Fibroblast of lung (primary cell): ENCODE measurements around the gene MFAP4. TPM values are rescaled to one million over a fixed set of nuclear protein-coding genes. Genes with fewer than 3 reads are reported as not detected.

Experiments used
- DNase-seq, 2 donors: peaks; one replicate each; pipeline versions ENCODE4 v3.0.0 to v3.0.0-alpha.2; 2010; ENCODE audit warnings: low read depth in 2 of 2
- H2AFZ ChIP-seq: 2 replicates; pipeline ENCODE4 v1.5.1; 2012; ENCODE audit warnings: low read length, control low read depth, inconsistent platforms
- H3K27ac ChIP-seq: 2 replicates; pipeline ENCODE4 v1.5.1; 2011; ENCODE audit warnings: low read length, control low read depth; ENCODE audit not compliant: insufficient read depth
- H3K27me3 ChIP-seq: 2 replicates; pipeline ENCODE4 v1.5.1; 2011; ENCODE audit warnings: mild to moderate bottlenecking, low read length; ENCODE audit not compliant: control insufficient read depth, insufficient read depth
- H3K36me3 ChIP-seq: 2 replicates; pipeline ENCODE4 v1.5.1; 2011; ENCODE audit warnings: low read length; ENCODE audit not compliant: control insufficient read depth, insufficient read depth
- H3K4me1 ChIP-seq: 2 replicates; pipeline ENCODE4 v1.5.1; 2011; ENCODE audit warnings: low read length; ENCODE audit not compliant: control insufficient read depth, insufficient read depth; ENCODE audit errors: extremely low read depth
- H3K4me2 ChIP-seq: 2 replicates; pipeline ENCODE4 v1.5.1; 2011; ENCODE audit warnings: low read length, control low read depth; ENCODE audit not compliant: insufficient read depth; ENCODE audit errors: extremely low read depth
- H3K4me3 ChIP-seq, 4 experiments: fragments of 200-600 bp in 1 of 4; sonication (generic) in 1 of 4; replicated peaks in 1 of 4; 2 replicates each; pipeline ENCODE4 v1.5.1; 2011 to 2016; ENCODE audit warnings: low read length in 4 of 4, low read depth in 3 of 4, mild to moderate bottlenecking in 3 of 4, control low read depth in 2 of 4, inconsistent platforms in 1 of 4, mixed read lengths in 1 of 4; ENCODE audit not compliant: insufficient read depth in 1 of 4; ENCODE audit errors: control extremely low read depth in 1 of 4
- H3K79me2 ChIP-seq: 2 replicates; pipeline ENCODE4 v1.5.1; 2012; ENCODE audit warnings: mild to moderate bottlenecking, low read length, inconsistent platforms; ENCODE audit not compliant: control insufficient read depth, insufficient read depth
- H3K9ac ChIP-seq: 2 replicates; pipeline ENCODE4 v1.5.1; 2011; ENCODE audit warnings: mild to moderate bottlenecking, low read length, control low read depth; ENCODE audit not compliant: insufficient read depth
- H3K9me3 ChIP-seq: 2 replicates; pipeline ENCODE4 v1.5.1; 2012; ENCODE audit warnings: low read depth, low read length; ENCODE audit not compliant: control insufficient read depth, insufficient read depth
- H4K20me1 ChIP-seq: 2 replicates; pipeline ENCODE4 v1.5.1; 2011; ENCODE audit warnings: low read length; ENCODE audit not compliant: control insufficient read depth, insufficient read depth; ENCODE audit errors: extremely low read depth
- EZH2 ChIP-seq: IDR thresholded peaks from 2 replicates; pipeline ENCODE4 v1.5.1; 2012; ENCODE audit warnings: low read length, control low read depth, mild to moderate bottlenecking; ENCODE audit errors: missing control alignments
- polyA plus RNA-seq, 2 donors: library from polyadenylated mRNA; depleted of rRNA in 1 of 2; stranded (reverse) in 1 of 2; unstranded in 1 of 2; fragments of >200 nt; gene quantifications; 2 replicates each; pipeline ENCODE4 v1.2.1, GENCODE V29; 2011 to 2012; ENCODE audit warnings: missing spikeins in 1 of 2
- total RNA-seq: library from RNA; depleted of rRNA; stranded (reverse); fragments of >200 nt; gene quantifications from 2 replicates; pipeline ENCODE4 v1.2.1, GENCODE V29; 2014
- TF ChIP-seq, protein P1 (sequence below), 2 donors: IDR thresholded peaks in 1 of 2; conservative IDR thresholded peaks in 1 of 2; 1 replicate in 1 of 2; 2 replicates in 1 of 2; pipeline ENCODE4 v1.5.1; 2011 to 2012; ENCODE audit warnings: low read length in 2 of 2, control low read depth in 1 of 2, inconsistent platforms in 1 of 2, low read depth in 1 of 2, mild to moderate bottlenecking in 1 of 2

MFAP4 gene
- total and polyA plus RNA-seq, 2 donors (not counting 1 experiment from before 2014, with no cell fraction given): 53.3 to 81.3 TPM

- Histone ChIP-seq H3K4me3 (no peak overlapping the region), H3K4me2 (no peak overlapping the region), H3K79me2 (no peaks in the 10 kb centered on the region), H4K20me1 (no peaks in the 10 kb centered on the region), H3K9me3 (no peaks in the 10 kb centered on the region), H3K27me3 (no peaks in the 10 kb centered on the region), H2AFZ (no peak overlapping the region), H3K4me1 (no peaks in the 10 kb centered on the region), H3K9ac (no peak overlapping the region), H3K36me3 (no peaks in the 10 kb centered on the region), H3K27ac (no peak overlapping the region)
- TF ChIP-seq EZH2: no peak
- TF ChIP-seq, protein P1, sequence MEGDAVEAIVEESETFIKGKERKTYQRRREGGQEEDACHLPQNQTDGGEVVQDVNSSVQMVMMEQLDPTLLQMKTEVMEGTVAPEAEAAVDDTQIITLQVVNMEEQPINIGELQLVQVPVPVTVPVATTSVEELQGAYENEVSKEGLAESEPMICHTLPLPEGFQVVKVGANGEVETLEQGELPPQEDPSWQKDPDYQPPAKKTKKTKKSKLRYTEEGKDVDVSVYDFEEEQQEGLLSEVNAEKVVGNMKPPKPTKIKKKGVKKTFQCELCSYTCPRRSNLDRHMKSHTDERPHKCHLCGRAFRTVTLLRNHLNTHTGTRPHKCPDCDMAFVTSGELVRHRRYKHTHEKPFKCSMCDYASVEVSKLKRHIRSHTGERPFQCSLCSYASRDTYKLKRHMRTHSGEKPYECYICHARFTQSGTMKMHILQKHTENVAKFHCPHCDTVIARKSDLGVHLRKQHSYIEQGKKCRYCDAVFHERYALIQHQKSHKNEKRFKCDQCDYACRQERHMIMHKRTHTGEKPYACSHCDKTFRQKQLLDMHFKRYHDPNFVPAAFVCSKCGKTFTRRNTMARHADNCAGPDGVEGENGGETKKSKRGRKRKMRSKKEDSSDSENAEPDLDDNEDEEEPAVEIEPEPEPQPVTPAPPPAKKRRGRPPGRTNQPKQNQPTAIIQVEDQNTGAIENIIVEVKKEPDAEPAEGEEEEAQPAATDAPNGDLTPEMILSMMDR (conservative IDR thresholded peaks at IDR 0.05 in 1 of 2, IDR thresholded peaks at IDR 0.05 in 1 of 2; ENCODE audit: low read depth in 1 of 2, low read length in 2 of 2): no peak
- no peak for DNase-seq
These were observed 30.6 kb upstream of the MFAP4 start for GRCh38 chr17:19417611-19418010.

- peaks cover 2% of the 10 kb centered on the region for H3K4me1 ChIP-seq
- no peak overlapping the region for H3K27ac ChIP-seq
- H3K9me3 ChIP-seq: no peaks in the 10 kb centered on the region
- H3K79me2 ChIP-seq: no peaks in the 10 kb centered on the region
- H4K20me1 ChIP-seq: no peaks in the 10 kb centered on the region
- no peak overlapping the region for H3K4me3 ChIP-seq
- TF ChIP-seq EZH2: no peak
- TF ChIP-seq, protein P1 (conservative IDR thresholded peaks at IDR 0.05 in 1 of 2, IDR thresholded peaks at IDR 0.05 in 1 of 2; ENCODE audit: low read depth in 1 of 2, low read length in 2 of 2): no peak
- no peak overlapping the region for H3K4me2 ChIP-seq
- no peak overlapping the region for H3K9ac ChIP-seq
- no peaks in the 10 kb centered on the region for H3K27me3 ChIP-seq
- H3K36me3 ChIP-seq: no peaks in the 10 kb centered on the region
- no peak overlapping the region for H2AFZ ChIP-seq
- DNase-seq: no peak
These were observed 29.1 kb upstream of the MFAP4 start for GRCh38 chr17:19415806-19416775.

DNA sequence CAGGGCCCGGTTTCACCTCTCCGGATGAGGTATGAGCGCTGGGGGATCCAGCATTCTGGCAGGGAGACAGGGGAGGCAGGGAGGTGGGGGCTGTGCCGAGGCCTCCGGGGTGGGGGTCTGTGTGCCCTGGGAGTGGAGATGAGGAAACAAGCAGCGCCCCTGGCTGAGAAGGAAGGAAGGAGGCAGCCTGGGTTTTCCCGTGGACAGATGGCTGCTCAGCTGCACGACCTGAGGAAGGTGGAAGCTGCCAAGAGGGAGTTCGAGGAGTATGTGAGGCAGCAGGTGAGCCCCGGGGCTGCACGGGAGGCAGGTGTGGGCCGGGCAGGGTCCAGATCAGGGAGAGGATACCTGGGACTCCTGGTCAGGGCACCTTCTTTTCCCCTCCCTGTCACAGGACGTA is 28.3 kb upstream of the MFAP4 start:
- no peak overlapping the region for H3K27ac ChIP-seq
- no peak overlapping the region for H3K4me2 ChIP-seq
- no peak for TF ChIP-seq EZH2
- no peaks in the 10 kb centered on the region for H4K20me1 ChIP-seq
- no peaks in the 10 kb centered on the region for H3K36me3 ChIP-seq
- H3K4me3 ChIP-seq: no peak overlapping the region
- no peaks in the 10 kb centered on the region for H3K27me3 ChIP-seq
- no peak overlapping the region for H3K9ac ChIP-seq
- no peaks in the 10 kb centered on the region for H3K79me2 ChIP-seq
- no peaks in the 10 kb centered on the region for H3K9me3 ChIP-seq
- peaks cover 4% of the 10 kb centered on the region for H3K4me1 ChIP-seq
- DNase-seq: no peak
- H2AFZ ChIP-seq: no peak overlapping the region
